GM21619 (cell line): ENCODE measurements around the gene A4GNT.

Experiments used
- ATAC-seq: cut with Tn5 transposase; IDR thresholded peaks from one replicate; pipeline ENCODE4 v1.9.1; 2021; ENCODE audit not compliant: unreplicated experiment

Gene A4GNT

GRCh38 chr3:138081371-138082084, 50.7 kb downstream of the A4GNT start:
- ATAC-seq = no peak

- no peak for ATAC-seq
Observed at GRCh38 chr3:138079901-138080300, 52.3 kb downstream of the A4GNT start.

DNA sequence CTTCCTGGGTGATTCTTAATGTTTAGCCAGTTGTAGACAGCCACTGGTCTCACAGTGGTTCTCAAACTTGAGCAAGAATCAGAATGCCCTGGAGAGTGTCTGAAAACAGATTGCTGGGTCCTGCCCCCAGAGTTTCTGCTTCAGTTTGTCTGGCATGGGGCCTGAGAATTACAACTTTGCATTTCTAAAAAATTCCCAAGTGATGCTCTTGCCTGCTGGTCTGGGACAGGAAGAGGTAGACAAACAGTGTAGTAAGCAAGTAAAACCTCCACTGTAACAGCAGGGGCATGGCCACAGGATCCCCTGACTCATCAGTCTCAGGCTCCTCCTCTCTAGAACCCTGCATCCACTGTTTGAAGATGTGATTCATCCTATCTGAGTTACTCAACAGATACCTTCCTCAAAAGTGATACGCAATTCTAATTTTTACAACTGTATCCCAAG, 53.3 kb downstream of the A4GNT start:
- ATAC-seq = no peak

DNA sequence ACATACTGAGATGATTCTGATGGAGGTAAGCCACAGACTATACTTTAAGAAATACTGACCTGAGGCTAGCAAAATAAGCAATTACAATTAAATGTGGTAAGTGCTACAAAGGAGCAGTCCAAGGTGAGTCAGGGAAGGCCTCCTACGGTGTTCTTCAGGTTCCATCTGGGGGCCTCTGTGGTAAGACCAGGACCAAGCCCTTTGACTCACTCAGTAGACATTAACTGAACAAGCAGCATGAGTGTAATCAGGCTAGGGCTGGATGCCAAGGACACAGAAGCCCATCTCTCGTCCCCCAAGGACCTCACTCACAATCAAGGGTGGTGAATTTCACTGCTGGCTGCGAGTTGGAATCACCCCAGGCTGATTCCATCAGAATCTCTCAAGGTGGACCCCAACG, 54.1 kb downstream of the A4GNT start:
- no peak for ATAC-seq
